ENCODE measurements around the gene ZSCAN10.

GRCh38 chr16:3115003-3115402 lies 15.9 kb upstream of the ZSCAN10 start:
- no peak for TF ChIP-seq CTCF (IDR thresholded peaks at IDR 0.05)
- TF ChIP-seq POLR2AphosphoS5 (IDR thresholded peaks at IDR 0.05), result no peak

Data from breast epithelium (tissue), 3 donors.